GM19438 (cell line): ENCODE measurements around the gene TMEM125.

Experiments
- ATAC-seq: cut with Tn5 transposase; IDR thresholded peaks from one replicate; pipeline ENCODE4 v1.9.1; 2021; ENCODE audit warnings: low read depth; ENCODE audit not compliant: unreplicated experiment

The TMEM125 gene

GRCh38 chr1:43307458-43308158 lies 37.8 kb downstream of the TMEM125 start:
- no peak for ATAC-seq

GRCh38 chr1:43308635-43309404 lies 39.0 kb downstream of the TMEM125 start:
- ATAC-seq: no peak

- no peak for ATAC-seq
These were observed 39.7 kb downstream of the TMEM125 start for GRCh38 chr1:43309405-43310025.

- ATAC-seq: no peak
These were observed 41.7 kb downstream of the TMEM125 start for GRCh38 chr1:43311521-43311920.

GRCh38 chr1:43312212-43312623 lies 42.4 kb downstream of the TMEM125 start:
- no peak for ATAC-seq

- no peak for ATAC-seq
These were observed 43.1 kb downstream of the TMEM125 start for GRCh38 chr1:43312663-43313515.

- ATAC-seq: no peak
These were observed 44.0 kb downstream of the TMEM125 start for GRCh38 chr1:43313771-43314170.

GRCh38 chr1:43314233-43314632 lies 44.5 kb downstream of the TMEM125 start:
- ATAC-seq: no peak

GRCh38 chr1:43315481-43315880 lies 45.7 kb downstream of the TMEM125 start:
- no peak for ATAC-seq

GRCh38 chr1:43315963-43316737 lies 46.4 kb downstream of the TMEM125 start:
- no peak for ATAC-seq

GRCh38 chr1:43316738-43317520 lies 47.1 kb downstream of the TMEM125 start:
- ATAC-seq: no peak

GRCh38 chr1:43317817-43318471 lies 48.2 kb downstream of the TMEM125 start:
- no peak for ATAC-seq

- no peak for ATAC-seq
These were observed 49.0 kb downstream of the TMEM125 start for GRCh38 chr1:43318831-43319230.

GRCh38 chr1:43319288-43319687 lies 49.5 kb downstream of the TMEM125 start:
- no peak for ATAC-seq

GRCh38 chr1:43319766-43320165 lies 50.0 kb downstream of the TMEM125 start:
- ATAC-seq: no peak

- no peak for ATAC-seq
These were observed 51.6 kb downstream of the TMEM125 start for GRCh38 chr1:43321331-43321891.

GRCh38 chr1:43322506-43322905 lies 52.7 kb downstream of the TMEM125 start:
- ATAC-seq: no peak
